Measurements from ENCODE around the gene S100A16. TPM values are rescaled to one million over a fixed set of nuclear protein-coding genes. Genes with fewer than 3 reads are reported as not detected.

The S100A16 gene, protein sequence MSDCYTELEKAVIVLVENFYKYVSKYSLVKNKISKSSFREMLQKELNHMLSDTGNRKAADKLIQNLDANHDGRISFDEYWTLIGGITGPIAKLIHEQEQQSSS
- 537 and 634 TPM in 2 replicates for total RNA-seq

DNA sequence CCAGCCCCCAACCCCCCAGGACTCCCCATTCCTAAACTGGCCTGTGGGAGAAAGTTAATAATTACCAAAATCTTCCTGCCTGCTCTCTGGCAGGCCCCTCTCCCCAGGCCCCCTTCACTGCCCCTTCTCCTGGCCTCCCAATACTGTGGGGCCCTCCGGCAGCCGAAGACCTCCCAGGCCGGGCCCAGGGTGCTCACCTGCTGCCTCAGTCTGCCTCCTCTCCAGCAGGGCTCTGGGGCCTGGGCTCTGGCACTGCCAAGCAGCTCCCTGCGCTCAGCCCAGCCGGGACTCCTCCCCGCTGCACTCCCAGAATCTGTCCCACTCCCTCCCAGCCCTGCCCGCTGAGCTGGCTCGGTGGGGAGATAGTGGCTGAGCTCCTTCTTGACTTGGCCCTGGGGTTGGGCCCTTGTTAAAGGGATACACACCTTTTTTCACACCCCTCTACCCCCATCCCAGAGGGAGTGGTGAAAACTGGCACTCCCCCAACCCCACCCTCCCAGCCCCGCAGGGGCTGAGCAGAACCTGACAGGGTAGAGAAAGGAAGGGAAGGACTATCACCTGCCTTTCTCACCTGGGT lies at the start of gene S100A16:
S100A16 (minus strand) TSS at position 383 of the 577 bp plus-strand sequence. CDS start 4,986 bp downstream, outside the sequence.

GRCh38 chr1:153658400-153659174 lies 45.6 kb upstream of the S100A16 start, which contains the start of gene SNAPIN:
Gene SNAPIN (plus strand): TSS chr1:153658703. CDS start chr1:153658744, 41 bp downstream.

DNA sequence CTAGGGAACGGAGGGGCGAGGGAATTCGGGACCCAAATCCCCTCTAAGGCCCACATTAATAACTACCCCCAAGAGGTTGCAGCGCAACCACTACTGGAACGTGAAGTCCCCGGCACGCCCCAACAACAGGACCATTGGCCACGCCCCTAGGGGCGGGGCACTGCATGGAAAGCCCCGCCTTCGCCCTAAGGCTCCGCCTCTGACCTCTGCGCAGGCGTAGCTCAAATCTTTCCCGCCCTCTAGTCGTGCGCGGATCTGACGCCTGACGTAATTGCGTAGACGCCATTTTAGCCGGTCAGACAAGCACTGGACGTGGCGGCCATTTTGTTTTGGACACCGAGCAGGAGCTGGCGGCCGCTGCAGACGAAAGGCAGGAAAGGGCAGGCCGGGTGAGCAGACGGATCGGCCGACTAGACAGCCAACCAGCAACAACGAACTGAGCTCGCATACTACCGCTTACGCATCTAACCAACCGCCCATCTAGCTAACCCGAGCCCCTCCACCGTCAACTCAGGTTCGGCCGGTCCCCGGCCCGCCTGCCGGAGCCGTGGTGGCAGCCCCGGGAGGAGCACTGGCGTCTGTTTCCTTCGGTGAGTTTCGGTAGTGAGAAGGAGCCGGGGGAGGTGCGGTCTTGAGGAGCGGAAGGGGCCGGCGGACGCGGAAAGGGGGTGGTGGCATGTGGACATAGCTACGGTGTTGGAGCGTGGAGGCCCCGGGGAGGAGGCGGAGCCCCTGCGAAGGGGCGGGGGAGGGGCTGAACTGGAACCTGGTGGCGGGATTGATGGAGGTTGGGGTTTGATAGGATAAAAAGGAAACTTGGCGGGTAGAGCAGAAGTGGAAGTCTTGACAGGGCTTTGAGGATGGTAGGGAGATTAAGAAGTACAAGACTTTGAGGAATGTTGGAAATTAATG lies 21.1 kb upstream of the S100A16 start, which contains the start of gene CHTOP:
CHTOP (plus strand) TSS at position 313 of the 912 bp plus-strand sequence. CDS start 2,523 bp downstream, outside the sequence.

DNA sequence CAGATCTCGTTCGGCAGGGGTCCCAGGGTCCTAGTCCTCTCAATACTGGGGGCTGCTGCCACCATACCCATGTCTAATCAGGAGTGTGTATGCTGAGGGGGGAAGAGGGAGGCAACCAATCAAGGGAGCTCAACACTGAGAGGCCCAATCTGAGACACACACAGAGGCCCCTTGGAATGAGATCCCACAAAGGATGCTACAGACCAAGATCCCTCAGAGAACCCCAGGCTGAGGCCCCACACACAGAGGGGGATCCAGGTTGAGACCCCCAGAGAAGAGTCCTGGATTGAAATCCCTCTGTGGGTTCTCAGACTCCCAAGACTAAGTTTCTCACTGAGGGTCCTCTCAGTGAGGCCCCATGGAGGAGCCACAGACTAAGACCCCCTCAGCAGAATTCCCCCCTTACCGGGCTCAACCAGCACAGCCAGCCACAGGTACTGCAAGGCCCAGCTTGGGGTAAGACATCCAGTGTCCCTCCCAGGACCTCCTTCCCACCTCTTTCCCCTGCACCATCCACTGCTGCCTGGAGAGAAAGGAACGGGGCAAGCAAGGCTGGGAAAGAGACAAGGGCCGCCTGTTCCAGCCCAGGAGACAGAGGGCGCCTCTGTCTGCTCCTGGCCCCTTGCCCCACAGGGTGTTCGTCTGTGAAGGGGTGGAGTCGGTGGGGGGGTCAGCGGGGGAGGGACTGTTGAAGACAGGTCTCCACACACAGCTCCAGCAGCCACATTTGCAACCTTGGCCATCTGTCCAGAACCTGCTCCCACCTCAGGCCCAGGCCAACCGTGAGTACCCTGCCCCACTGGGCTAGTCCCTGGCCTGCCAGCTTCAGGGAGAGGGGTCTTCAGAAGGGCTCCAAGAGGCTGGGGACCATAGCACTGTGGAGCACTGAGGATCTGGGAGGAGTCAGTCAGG lies 15.0 kb upstream of the S100A16 start, which contains the start of gene S100A1:
S100A1 (plus strand) TSS at position 720 of the 912 bp plus-strand sequence. CDS start 2,088 bp downstream, outside the sequence.

DNA sequence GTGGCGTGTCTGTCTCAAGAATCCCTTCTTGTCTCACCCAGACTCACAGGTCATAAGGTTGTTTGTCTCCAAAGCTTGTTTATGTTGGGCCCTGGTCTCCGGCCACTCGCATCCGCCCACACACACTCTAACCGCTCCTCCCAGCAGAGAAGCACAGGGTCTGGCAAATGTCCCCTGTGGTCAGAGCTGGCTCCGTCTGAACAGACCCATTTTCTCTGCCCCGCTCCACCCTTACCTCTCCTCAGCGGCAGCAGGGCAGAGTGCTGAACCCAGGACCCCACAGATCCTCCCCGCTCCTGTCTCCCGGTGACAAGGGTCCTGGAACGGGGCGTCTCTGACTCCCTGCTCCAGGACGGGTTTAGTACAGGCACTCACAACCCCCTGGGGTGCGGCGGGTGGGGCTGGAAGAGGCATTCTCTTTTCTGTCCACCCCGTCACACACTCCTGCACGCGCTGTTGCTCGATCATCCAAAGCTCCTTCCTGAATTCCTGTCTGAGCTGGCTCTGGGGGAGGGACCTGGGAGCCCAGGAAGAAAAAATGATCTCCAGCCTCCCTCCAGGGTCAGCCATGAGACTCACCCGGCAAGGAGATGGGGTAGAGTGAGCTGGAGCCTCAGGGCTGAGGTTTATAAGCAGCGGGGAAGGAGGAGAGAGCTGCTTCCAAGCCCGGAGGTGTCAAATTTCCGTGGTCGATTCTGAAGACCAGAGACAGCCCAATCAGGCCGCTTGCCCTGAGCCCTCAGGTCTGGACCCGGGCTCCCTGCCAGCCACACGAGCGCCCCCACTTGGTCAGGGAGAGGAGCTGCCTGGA lies 14.2 kb upstream of the S100A16 start, which contains the start of gene S100A13:
S100A13 (minus strand) TSS at position 602 of the 811 bp plus-strand sequence. CDS start 1,033 bp downstream, outside the sequence.

GRCh38 chr1:153616144-153616916 lies 3.4 kb upstream of the S100A16 start, which contains the start of gene S100A14:
Gene S100A14 (minus strand): TSS chr1:153616325. CDS start chr1:153615858, 467 bp downstream.

DNA sequence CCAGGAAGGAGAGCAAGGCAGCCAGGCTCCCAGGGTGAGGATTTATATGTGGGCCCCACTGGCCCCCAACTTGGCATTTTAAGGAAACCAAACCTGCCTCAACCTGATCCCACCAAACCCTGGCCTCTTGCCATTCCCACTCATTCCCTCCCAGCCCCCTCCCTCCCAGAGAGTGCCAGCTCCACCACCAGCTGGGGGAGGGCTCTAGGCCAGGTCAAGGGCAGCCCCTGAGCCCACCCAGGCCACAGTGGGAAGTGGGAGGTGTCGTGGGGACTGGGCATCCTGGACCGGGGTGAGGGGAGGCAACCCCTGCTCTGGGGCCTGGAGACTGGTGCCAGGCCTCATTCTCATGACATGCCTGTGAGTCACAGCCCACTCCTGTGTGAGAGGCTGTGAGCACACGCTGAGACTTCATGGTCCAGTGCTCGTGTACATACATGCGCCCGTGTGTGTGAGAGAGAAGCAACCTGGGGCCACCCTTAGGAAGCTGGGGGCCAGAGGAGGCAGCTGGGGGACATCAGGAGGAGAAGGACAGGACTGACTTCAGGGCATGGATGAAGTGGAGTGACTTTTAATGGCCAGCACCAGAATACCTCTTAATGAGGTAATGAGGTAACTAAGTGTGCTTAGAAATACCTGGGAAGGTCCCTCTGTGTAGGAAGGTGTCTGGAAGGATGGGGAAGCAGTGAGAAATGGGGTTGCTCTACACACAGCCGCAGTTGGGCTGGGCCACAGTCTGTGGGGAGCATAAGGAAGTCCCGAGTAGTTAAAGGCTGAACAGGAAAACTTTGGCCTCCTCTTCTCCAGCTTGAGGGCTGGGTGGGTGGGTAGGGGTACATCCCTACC lies 47.2 kb downstream of the S100A16 start, which contains the start of gene S100A2:
S100A2 (minus strand) TSS at position 316 of the 846 bp plus-strand sequence. CDS start 1,967 bp downstream, outside the sequence.

Other genes starting within 250 kb of the S100A16 start
- gene S100A12, start 237.5 kb downstream of the S100A16 start, total RNA-seq = not detected in 2 replicates
- gene S100A8, start 222.1 kb downstream of the S100A16 start, total RNA-seq = not detected in 2 replicates
- not detected in 2 replicates for gene S100A7A, start 196.6 kb downstream of the S100A16 start, total RNA-seq
- gene S100A7, start 152.5 kb downstream of the S100A16 start, total RNA-seq = not detected in 2 replicates
- gene S100A6, start 77.1 kb downstream of the S100A16 start, total RNA-seq = 1,114 and 1,653 TPM in 2 replicates
- gene S100A5, start 72.2 kb downstream of the S100A16 start, total RNA-seq = 0.37 and 0.39 TPM in 2 replicates
- gene S100A4, start 67.3 kb downstream of the S100A16 start, total RNA-seq = 432 and 695 TPM in 2 replicates
- 18.6 and 22.0 TPM in 2 replicates for gene S100A3, start 63.9 kb downstream of the S100A16 start, total RNA-seq
- gene S100A2, start 47.3 kb downstream of the S100A16 start, total RNA-seq = 1.5 and 1.6 TPM in 2 replicates
- gene S100A14, start 3.2 kb upstream of the S100A16 start, total RNA-seq = 0.39 and 0.73 TPM in 2 replicates
- gene S100A13, start 14.4 kb upstream of the S100A16 start, total RNA-seq = 75.7 and 148 TPM in 2 replicates
- gene S100A1, start 15.3 kb upstream of the S100A16 start, total RNA-seq = not detected in 2 replicates
- 33.1 and 46.3 TPM in 2 replicates for gene CHTOP, start 20.9 kb upstream of the S100A16 start, total RNA-seq
- gene SNAPIN, start 45.6 kb upstream of the S100A16 start, total RNA-seq = 45.6 and 50.6 TPM in 2 replicates
- 162 and 184 TPM in 2 replicates for gene ILF2, start 57.9 kb upstream of the S100A16 start, total RNA-seq
- 6.2 and 6.3 TPM in 2 replicates for gene NPR1, start 65.6 kb upstream of the S100A16 start, total RNA-seq
- gene INTS3, start 114.9 kb upstream of the S100A16 start, total RNA-seq = 40.4 and 53.8 TPM in 2 replicates
- 14.3 and 19.4 TPM in 2 replicates for gene SLC27A3, start 162.3 kb upstream of the S100A16 start, total RNA-seq

Data from subcutaneous preadipocyte (primary cell).